CD14-positive monocyte (primary cell): Measurements from ENCODE around the gene MAP1LC3B. TPM values are rescaled to one million over a fixed set of nuclear protein-coding genes. Genes with fewer than 3 reads are reported as not detected.

ENCODE experiments used
- DNase-seq, 3 donors: peaks; one replicate each; pipeline ENCODE4 v3.0.0-alpha.2; 2011 to 2022
- H2AFZ ChIP-seq: 2 replicates; pipeline ENCODE4 v1.6.0; 2012; ENCODE audit warnings: mild to moderate bottlenecking, low read depth, low read length, inconsistent platforms; ENCODE audit not compliant: insufficient read depth, poor library complexity, severe bottlenecking
- H3K27ac ChIP-seq, 2 donors: 1 replicate in 1 of 2; 2 replicates in 1 of 2; pipeline ENCODE4 v1.5.1; 2012 to 2013; ENCODE audit warnings: low read length in 2 of 2, control low read depth in 1 of 2, inconsistent platforms in 1 of 2, low read depth in 1 of 2, mild to moderate bottlenecking in 1 of 2
- H3K27me3 ChIP-seq, 2 donors: one replicate each; pipeline versions ENCODE4 v1.6.0 to v1.6.1; 2011 to 2013; ENCODE audit warnings: low read length in 2 of 2; ENCODE audit not compliant: control insufficient read depth in 2 of 2, insufficient read depth in 2 of 2
- H3K36me3 ChIP-seq, 2 donors: replicated peaks in 1 of 2; 1 replicate in 1 of 2; 2 replicates in 1 of 2; pipeline versions ENCODE4 v1.5.1 to v1.6.1; 2012 to 2013; ENCODE audit warnings: low read length in 2 of 2, control low read depth in 1 of 2, inconsistent platforms in 1 of 2, mild to moderate bottlenecking in 1 of 2; ENCODE audit not compliant: insufficient read depth in 2 of 2, control insufficient read depth in 1 of 2
- H3K4me1 ChIP-seq, 2 donors: 1 replicate in 1 of 2; 2 replicates in 1 of 2; pipeline versions ENCODE4 v1.5.1 to v1.6.1; 2012 to 2013; ENCODE audit warnings: low read length in 2 of 2, control low read depth in 1 of 2, inconsistent platforms in 1 of 2, mild to moderate bottlenecking in 1 of 2, moderate library complexity in 1 of 2; ENCODE audit not compliant: insufficient read depth in 2 of 2, control insufficient read depth in 1 of 2
- H3K4me2 ChIP-seq: replicated peaks from 2 replicates; pipeline ENCODE3; 2012; ENCODE audit warnings: low read length, moderate library complexity, mild to moderate bottlenecking; ENCODE audit not compliant: poor library complexity, severe bottlenecking; ENCODE audit errors: extremely low read depth
- H3K4me3 ChIP-seq, 3 experiments: fragments of 200-600 bp in 1 of 3; sonication (generic) in 1 of 3; replicated peaks in 1 of 3; 1 replicate in 2 of 3; 2 replicates in 1 of 3; pipeline ENCODE4 v1.5.1; 2011 to 2013; ENCODE audit warnings: low read length in 3 of 3, mild to moderate bottlenecking in 3 of 3, control low read depth in 2 of 3, low read depth in 2 of 3, inconsistent platforms in 1 of 3, moderate library complexity in 1 of 3
- H3K79me2 ChIP-seq: 2 replicates; pipeline ENCODE4 v1.6.0; 2012; ENCODE audit warnings: mild to moderate bottlenecking, control low read depth, inconsistent platforms, low read length, moderate library complexity; ENCODE audit not compliant: insufficient read depth
- H3K9ac ChIP-seq: 2 replicates; pipeline ENCODE4 v1.6.0; 2017; ENCODE audit warnings: low read length, mild to moderate bottlenecking; ENCODE audit not compliant: insufficient read depth, poor library complexity, severe bottlenecking
- H3K9me3 ChIP-seq, 2 donors: replicated peaks in 1 of 2; 1 replicate in 1 of 2; 2 replicates in 1 of 2; pipeline versions ENCODE4 v1.5.1 to v1.6.1; 2012 to 2013; ENCODE audit warnings: low read length in 2 of 2, control low read depth in 1 of 2; ENCODE audit not compliant: control insufficient read depth in 1 of 2, insufficient read depth in 1 of 2
- H4K20me1 ChIP-seq: 2 replicates; pipeline ENCODE4 v1.6.0; 2012; ENCODE audit warnings: mild to moderate bottlenecking, low read length, control low read depth, moderate library complexity; ENCODE audit not compliant: insufficient read depth
- H3K27ac Mint-ChIP-seq, 7 donors: one replicate each; pipeline ENCODE4 v1.8.0; 2020; ENCODE audit warnings: mild to moderate bottlenecking in 7 of 7, mixed read lengths in 7 of 7, moderate library complexity in 6 of 7, inconsistent platforms in 2 of 7
- H3K27me3 Mint-ChIP-seq, 3 donors: one replicate each; pipeline ENCODE4 v1.8.0; 2021 to 2022; ENCODE audit warnings: low read depth in 3 of 3, mild to moderate bottlenecking in 3 of 3, mixed read lengths in 3 of 3, moderate library complexity in 3 of 3, inconsistent platforms in 1 of 3
- H3K36me3 Mint-ChIP-seq, 2 donors: one replicate each; pipeline ENCODE4 v1.8.0; 2020; ENCODE audit warnings: mixed read lengths in 2 of 2, inconsistent platforms in 1 of 2, mild to moderate bottlenecking in 1 of 2
- H3K4me1 Mint-ChIP-seq: one replicate; pipeline ENCODE4 v1.8.0; 2020; ENCODE audit warnings: mild to moderate bottlenecking, mixed read lengths
- H3K4me3 Mint-ChIP-seq, 2 donors: one replicate each; pipeline ENCODE4 v1.8.0; 2020; ENCODE audit warnings: mild to moderate bottlenecking in 2 of 2, mixed read lengths in 2 of 2, moderate library complexity in 1 of 2
- H3K9me3 Mint-ChIP-seq, 7 donors: one replicate each; pipeline ENCODE4 v1.8.0; 2020 to 2022; ENCODE audit warnings: mixed read lengths in 7 of 7, mild to moderate bottlenecking in 6 of 7, moderate library complexity in 6 of 7, inconsistent platforms in 2 of 7
- CTCF ChIP-seq: fragments of 200-600 bp; IDR thresholded peaks from one replicate; pipeline ENCODE4 v1.8.0; 2022; ENCODE audit warnings: antibody characterized with exemption, mild to moderate bottlenecking
- WGBS: methylation state at CpG from one replicate; pipeline ENCODE4 v1.1.5; 2013; ENCODE audit warnings: missing lambda C conversion rate; ENCODE audit not compliant: insufficient coverage; 5-methylcytosine and 5-hydroxymethylcytosine counted together
- intact Hi-C, 2 donors: fragments of 100-400 bp; cut with micrococcal nuclease; formaldehyde crosslinking; loops; one replicate each; pipeline versions ENCODE4 v1.15.0 to v1.15.1; 2023
- polyA plus RNA-seq, 3 donors: library from polyadenylated mRNA; depleted of rRNA in 1 of 3; unstranded in 2 of 3; stranded (reverse) in 1 of 3; fragments of 300-500 nt in 2 of 3; fragments of >200 nt in 1 of 3; fragmentation: Illumina TruSeq in 2 of 3; gene quantifications; 1 replicate in 2 of 3; 2 replicates in 1 of 3; pipeline ENCODE4 v1.2.3, GENCODE V29; 2012 to 2021

MAP1LC3B gene
- polyA plus RNA-seq, 3 donors = 102 to 147 (median 140) TPM

GRCh38 chr16:87439926-87440325, 47.8 kb downstream of the MAP1LC3B start:
- DNase-seq = no peak
- Mint-ChIP-seq H3K36me3 (peaks cover 9 to 10% of the 10 kb centered on the region in 2 donors), H3K4me1 (peaks cover 10% of the 10 kb centered on the region), H3K27me3 (peaks cover 0 to 3% (median 3%) of the 10 kb centered on the region in 3 donors), H3K9me3 (peaks cover 0 to 2% (median 0%) of the 10 kb centered on the region in 7 donors), H3K27ac (peak overlapping the region in 1 of 7 donors; percentile 13), H3K4me3 (no peak overlapping the region)
- WGBS = 97% methylated on average over 7 of the region's 10 CpGs
- no peaks in the 10 kb centered on the region for H3K9me3 ChIP-seq
- H3K4me2 ChIP-seq = no peak overlapping the region
- no peak overlapping the region for H3K9ac ChIP-seq
- no peak overlapping the region for H3K4me3 ChIP-seq
- no peak for TF ChIP-seq CTCF
- H3K27ac ChIP-seq = no peak overlapping the region
- peaks cover 20% of the 10 kb centered on the region for H4K20me1 ChIP-seq
- no peaks in the 10 kb centered on the region for H3K36me3 ChIP-seq
- H3K27me3 ChIP-seq = peaks cover 0 to 3% of the 10 kb centered on the region in 2 donors
- intact Hi-C loops = no loop called here
- H3K79me2 ChIP-seq = no peaks in the 10 kb centered on the region
- H3K4me1 ChIP-seq = no peaks in the 10 kb centered on the region
- H2AFZ ChIP-seq = no peak overlapping the region

GRCh38 chr16:87441886-87442580, 49.9 kb downstream of the MAP1LC3B start:
- no peak for TF ChIP-seq CTCF
- intact Hi-C loops = no loop called here
- H3K27ac Mint-ChIP-seq = peak overlapping the region in 1 of 7 donors; percentile 39

More at GRCh38 chr16:87441886-87442580, 49.9 kb downstream of the MAP1LC3B start:
- Histone ChIP-seq H4K20me1 (peaks cover 9% of the 10 kb centered on the region), H3K27ac (no peak overlapping the region), H3K79me2 (no peaks in the 10 kb centered on the region), H2AFZ (no peak overlapping the region), H3K27me3 (no peaks in the 10 kb centered on the region), H3K4me1 (no peaks in the 10 kb centered on the region), H3K4me3 (no peak overlapping the region), H3K9ac (no peak overlapping the region), H3K9me3 (no peaks in the 10 kb centered on the region), H3K36me3 (peaks cover 0 to 15% of the 10 kb centered on the region in 2 donors), H3K4me2 (no peak overlapping the region)
- Mint-ChIP-seq H3K4me1 (no peaks in the 10 kb centered on the region), H3K9me3 (peaks cover 0 to 2% (median 0%) of the 10 kb centered on the region in 7 donors), H3K27me3 (peaks cover 0 to 2% (median 0%) of the 10 kb centered on the region in 3 donors), H3K4me3 (no peak overlapping the region), H3K36me3 (peaks cover 18 to 27% of the 10 kb centered on the region in 2 donors)
- WGBS = 97% methylated on average over 9 of the region's 12 CpGs
- no peak for DNase-seq
